GM13977 (cell line): ENCODE data around the gene SMARCA2.

Experiments used
- DNase-seq: peaks from one replicate; pipeline ENCODE4 v3.0.0; 2012; ENCODE audit warnings: low spot score
- CTCF ChIP-seq: IDR thresholded peaks from 2 replicates; pipeline ENCODE4 v1.5.1; 2012; ENCODE audit warnings: mild to moderate bottlenecking, control low read depth; ENCODE audit not compliant: insufficient read depth; ENCODE audit errors: extremely low read depth, missing control alignments
- in situ Hi-C: fragments of 300-500 bp; cut with MboI; formaldehyde crosslinking; loops from one replicate; pipeline ENCODE4 v1.12.0; 2022; ENCODE audit warnings: low sequenced_read_pairs, low pct_unique_long_range_greater_than_20kb, mixed read lengths, inconsistent platforms; ENCODE audit not compliant: unreplicated experiment

The SMARCA2 gene

GRCh38 chr9:2012347-2012746 is 2.8 kb upstream of the SMARCA2 start:
- no peak for TF ChIP-seq CTCF
- peak; percentile 65 for DNase-seq
- in situ Hi-C loops: no loop called here

GRCh38 chr9:2013743-2014475 is 1.2 kb upstream of the SMARCA2 start:
- TF ChIP-seq CTCF: no peak
- in situ Hi-C loops: no loop called here

GRCh38 chr9:2015581-2016407 is 647 bp downstream of the SMARCA2 start:
- peak; percentile 35 for DNase-seq
- in situ Hi-C loops: no loop called here

More at GRCh38 chr9:2013743-2014475, 1.2 kb upstream of the SMARCA2 start:
- no peak for DNase-seq

GRCh38 chr9:2016408-2017330 is 1.5 kb downstream of the SMARCA2 start:
- DNase-seq: peak; percentile 79
- no peak for TF ChIP-seq CTCF
- in situ Hi-C loops: no loop called here

More at GRCh38 chr9:2015581-2016407, 647 bp downstream of the SMARCA2 start:
- TF ChIP-seq CTCF: no peak

- peak; percentile 81 for DNase-seq
- no peak for TF ChIP-seq CTCF
- in situ Hi-C loops: no loop called here
Measured at GRCh38 chr9:2017331-2018161, 2.4 kb downstream of the SMARCA2 start.
